Measurements from ENCODE around the gene ZHX3. TPM values are rescaled to one million over a fixed set of nuclear protein-coding genes. Genes with fewer than 3 reads are reported as not detected.

The ZHX3 gene
- total RNA-seq, 1 experiment from 2014 or later = 21.5 TPM

GRCh38 chr20:41172296-41173140 lies 145.0 kb downstream of the ZHX3 start:
- H2AFZ ChIP-seq = no peak overlapping the region
- BruUV-seq (replicated peaks) = no TSS peak
- no peak for TF ChIP-seq EZH2 (IDR thresholded peaks at IDR 0.05; ENCODE audit: low read depth)
- TF ChIP-seq CTCF (conservative IDR thresholded peaks at IDR 0.05) = no peak

DNA sequence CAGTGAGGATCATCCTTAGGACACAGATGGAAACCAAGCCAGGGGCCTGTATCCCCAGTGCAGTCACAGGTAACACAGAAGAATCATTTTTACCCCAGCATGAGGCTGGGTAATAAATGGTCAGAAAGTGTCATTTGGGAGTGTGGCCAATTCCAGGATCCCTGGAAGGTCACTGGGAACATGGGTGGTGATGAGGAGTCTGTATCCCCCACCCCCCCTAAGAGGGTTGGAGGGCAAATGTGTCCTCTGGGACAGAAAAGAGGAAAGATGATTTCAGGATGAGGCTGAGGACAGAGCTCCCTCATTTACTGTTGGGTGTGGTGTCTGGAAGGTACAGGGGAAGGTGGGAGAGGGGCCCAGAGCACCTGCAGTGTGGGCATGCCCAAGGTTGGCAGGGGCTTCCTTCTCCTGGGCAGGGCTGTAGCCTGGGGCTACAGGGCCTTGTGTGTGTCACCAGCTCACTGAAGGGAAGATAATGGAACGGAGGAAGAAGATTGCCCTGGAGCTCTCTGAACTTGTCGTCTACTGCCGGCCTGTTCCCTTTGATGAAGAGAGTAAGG lies 145.7 kb downstream of the ZHX3 start:
- CTCF ChIA-PET = interaction anchor here (0.6 to 2.3 kb wide), 2 partner anchors 96 to 168 kb away, joined by 3 to 57 read pairs; partner anchors contain the start of gene LPIN3
- no peak overlapping the region for H3K27ac ChIP-seq
- no peaks in the 10 kb centered on the region for H3K9me2 ChIP-seq (ENCODE audit: insufficient read depth)
- H3K4me3 ChIP-seq = no peak overlapping the region
- intact Hi-C loops (cut with micrococcal nuclease; ENCODE audit: unreplicated experiment) = loop anchor here (10.0 kb wide), 1 partner anchor 233 kb away; no protein-coding TSS in a partner anchor
- H3K36me3 ChIP-seq (ENCODE audit: low read depth) = 0 out of 2 replicates have a peak, but pooled peaks cover 6% of the 10 kb centered on the region
- no peak for DNase-seq
- H3K4me2 ChIP-seq = no peak overlapping the region
- no peak for TF ChIP-seq EZH2 (IDR thresholded peaks at IDR 0.05; ENCODE audit: low read depth)
- no peak for TF ChIP-seq CTCF (conservative IDR thresholded peaks at IDR 0.05)
- BruUV-seq (replicated peaks) = no TSS peak
- H3K27me3 ChIP-seq (ENCODE audit: insufficient read depth, low read depth) = no peaks in the 10 kb centered on the region
- H3F3A ChIP-seq (ENCODE audit: insufficient read depth, low read depth) = no peaks in the 10 kb centered on the region
- H2AFZ ChIP-seq = no peak overlapping the region
- no peaks in the 10 kb centered on the region for H3K9me3 ChIP-seq (ENCODE audit: insufficient read depth, low read depth)
- no peaks in the 10 kb centered on the region for H3K79me2 ChIP-seq (ENCODE audit: low read depth)
- H4K20me1 ChIP-seq (ENCODE audit: insufficient read depth) = no peaks in the 10 kb centered on the region
- H3K4me1 ChIP-seq (replicated peaks; ENCODE audit: insufficient read depth) = no peaks in the 10 kb centered on the region
- POLR2A ChIA-PET (ENCODE audit: unreplicated experiment) = no interaction called here

More at GRCh38 chr20:41172296-41173140, 145.0 kb downstream of the ZHX3 start:
- no peaks in the 10 kb centered on the region for H3F3A ChIP-seq (ENCODE audit: insufficient read depth, low read depth)
- intact Hi-C loops (cut with micrococcal nuclease; ENCODE audit: unreplicated experiment) = loop anchor here (1.0 to 10.0 kb wide), 5 partner anchors 60 to 232 kb away; partner anchors contain the start of gene LPIN3
- no peaks in the 10 kb centered on the region for H3K79me2 ChIP-seq (ENCODE audit: low read depth)
- 0 out of 2 replicates have a peak, but pooled peaks cover 6% of the 10 kb centered on the region for H3K36me3 ChIP-seq (ENCODE audit: low read depth)
- H3K27ac ChIP-seq = no peak overlapping the region
- no peaks in the 10 kb centered on the region for H3K9me2 ChIP-seq (ENCODE audit: insufficient read depth)
- no peak for DNase-seq
- no peaks in the 10 kb centered on the region for H3K9me3 ChIP-seq (ENCODE audit: insufficient read depth, low read depth)
- H3K4me1 ChIP-seq (replicated peaks; ENCODE audit: insufficient read depth) = peaks cover 5% of the 10 kb centered on the region
- POLR2A ChIA-PET (ENCODE audit: unreplicated experiment) = no interaction called here
- no peaks in the 10 kb centered on the region for H4K20me1 ChIP-seq (ENCODE audit: insufficient read depth)
- no peak overlapping the region for H3K4me2 ChIP-seq
- no peaks in the 10 kb centered on the region for H3K27me3 ChIP-seq (ENCODE audit: insufficient read depth, low read depth)
- CTCF ChIA-PET = interaction anchor here (0.6 to 2.3 kb wide), 5 partner anchors 37 to 167 kb away, joined by 3 to 57 read pairs (median 6); partner anchors contain the start of gene LPIN3
- H3K4me3 ChIP-seq = no peak overlapping the region

DNA sequence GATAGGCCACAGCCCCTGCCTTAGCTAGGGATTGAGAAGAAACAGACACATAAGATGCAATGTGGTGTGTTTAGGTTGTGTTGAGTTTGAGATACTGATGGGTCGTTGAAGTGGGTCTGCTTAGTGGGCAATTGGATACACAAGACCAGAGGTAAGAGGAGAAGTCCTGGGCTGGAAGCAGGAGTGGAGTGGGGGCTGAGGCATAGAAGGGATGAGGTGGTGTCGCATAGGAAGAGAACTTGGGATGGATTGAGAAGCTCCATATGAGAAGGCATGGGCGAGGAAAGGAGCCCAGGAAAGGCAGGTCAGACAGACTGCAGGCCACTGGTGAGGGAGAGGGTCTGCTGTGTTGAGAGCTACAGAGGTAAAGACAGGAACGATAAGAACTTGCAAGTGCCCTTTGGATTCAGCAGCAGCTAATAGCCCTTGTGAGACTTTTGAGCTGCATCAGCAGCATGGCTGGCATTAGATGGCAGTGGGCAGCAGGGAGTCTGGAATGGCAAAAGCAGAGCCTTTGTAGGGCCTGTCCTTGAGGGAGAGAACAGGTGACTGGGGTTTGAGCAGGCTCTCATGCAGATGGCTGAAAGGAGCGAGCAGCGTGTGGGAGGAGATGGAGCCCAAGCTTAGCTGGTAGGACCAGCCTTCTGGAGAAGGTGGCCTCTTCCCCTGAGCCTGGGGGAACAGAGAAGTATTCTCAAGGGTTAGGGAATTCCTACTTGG lies 147.0 kb downstream of the ZHX3 start:
- DNase-seq = no peak
- Histone ChIP-seq H3K4me1 (replicated peaks; ENCODE audit: insufficient read depth) (no peaks in the 10 kb centered on the region), H3K27ac (no peak overlapping the region), H3K9me2 (ENCODE audit: insufficient read depth) (no peaks in the 10 kb centered on the region), H2AFZ (no peak overlapping the region), H3K9me3 (ENCODE audit: insufficient read depth, low read depth) (no peaks in the 10 kb centered on the region), H4K20me1 (ENCODE audit: insufficient read depth) (no peaks in the 10 kb centered on the region), H3F3A (ENCODE audit: insufficient read depth, low read depth) (no peaks in the 10 kb centered on the region), H3K36me3 (ENCODE audit: low read depth) (0 out of 2 replicates have a peak, but pooled peaks cover 6% of the 10 kb centered on the region), H3K4me2 (no peak overlapping the region), H3K27me3 (ENCODE audit: insufficient read depth, low read depth) (no peaks in the 10 kb centered on the region), H3K4me3 (no peak overlapping the region), H3K79me2 (ENCODE audit: low read depth) (no peaks in the 10 kb centered on the region)
- POLR2A ChIA-PET (ENCODE audit: unreplicated experiment) = no interaction called here
- no TSS peak for BruUV-seq (replicated peaks)
- intact Hi-C loops (cut with micrococcal nuclease; ENCODE audit: unreplicated experiment) = loop anchor here (10.0 kb wide), 1 partner anchor 234 kb away; no protein-coding TSS in a partner anchor
- TF ChIP-seq CTCF (conservative IDR thresholded peaks at IDR 0.05) (no peak), EZH2 (IDR thresholded peaks at IDR 0.05; ENCODE audit: low read depth) (no peak)
- CTCF ChIA-PET = interaction anchor here (0.6 to 0.9 kb wide), 2 partner anchors 169 to 522 kb away, joined by 3 read pairs; no protein-coding TSS in a partner anchor

Data from PC-9 (cell line).